COLO668 (cell line): ENCODE results near the gene SETBP1.
A peak's percentile ranks its signal among the peaks of the same experiment; 100 is the strongest.

ENCODE experiments used
- DNase-seq: peaks from one replicate; lab custom pipeline; 2025; ENCODE audit not compliant: unreplicated experiment; lab: John Stamatoyannopoulos, UW

The SETBP1 gene

GRCh38 chr18:44895176-44895798 lies 214.6 kb downstream of the SETBP1 start:
- DNase-seq: peak; percentile 16

GRCh38 chr18:44896846-44897245 lies 216.2 kb downstream of the SETBP1 start:
- DNase-seq: peak; percentile 89

GRCh38 chr18:44897411-44897810 lies 216.7 kb downstream of the SETBP1 start:
- DNase-seq: peak; percentile 59

GRCh38 chr18:44897816-44898215 lies 217.1 kb downstream of the SETBP1 start:
- no peak for DNase-seq

DNA sequence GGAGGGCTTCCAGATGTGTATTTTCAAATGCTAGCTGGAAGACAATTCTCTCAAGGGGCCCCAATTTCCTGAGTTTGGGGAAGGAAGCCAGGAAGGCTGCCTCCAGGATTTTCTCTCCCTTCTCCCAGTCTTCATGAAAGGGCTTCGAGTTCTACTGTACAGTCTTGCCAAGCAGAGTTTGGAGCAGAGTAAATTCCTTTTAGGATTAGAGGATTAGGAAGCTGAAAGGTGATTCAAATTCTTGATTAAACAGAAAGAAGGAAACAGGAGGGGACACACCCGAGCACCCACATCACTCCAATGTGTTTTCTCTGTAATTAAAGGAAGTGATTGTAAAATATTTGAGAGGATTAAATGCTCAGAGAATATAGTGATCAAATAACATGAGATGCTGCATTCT lies 217.8 kb downstream of the SETBP1 start:
- no peak for DNase-seq

- DNase-seq: no peak
Observed at GRCh38 chr18:44899832-44900231, 219.1 kb downstream of the SETBP1 start.

GRCh38 chr18:44900627-44901026 lies 219.9 kb downstream of the SETBP1 start:
- DNase-seq: no peak

GRCh38 chr18:44901283-44901682 lies 220.6 kb downstream of the SETBP1 start:
- no peak for DNase-seq

GRCh38 chr18:44903327-44903726 lies 222.6 kb downstream of the SETBP1 start:
- no peak for DNase-seq

DNA sequence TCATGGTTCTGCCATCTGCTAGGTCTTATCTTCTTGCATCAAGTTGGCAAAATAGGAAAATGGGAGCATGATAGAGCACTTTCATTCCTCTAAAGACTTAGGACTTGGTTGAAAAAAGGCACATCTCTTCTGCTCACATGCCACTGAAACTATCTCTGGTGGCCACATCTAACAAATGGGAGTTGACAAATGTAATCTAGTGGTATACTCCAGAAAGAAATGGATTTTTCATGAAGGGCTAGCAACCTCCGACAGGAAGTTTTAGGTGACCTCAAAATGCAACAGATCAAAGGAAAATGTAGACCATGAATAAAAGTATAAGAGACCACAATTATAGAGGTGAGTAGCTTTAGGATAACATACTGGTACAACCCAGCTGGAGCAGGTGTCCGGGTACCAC lies 224.1 kb downstream of the SETBP1 start:
- no peak for DNase-seq

GRCh38 chr18:44909191-44909719 lies 228.6 kb downstream of the SETBP1 start:
- DNase-seq: no peak

- no peak for DNase-seq
Observed at GRCh38 chr18:44911260-44911659, 230.6 kb downstream of the SETBP1 start.

DNA sequence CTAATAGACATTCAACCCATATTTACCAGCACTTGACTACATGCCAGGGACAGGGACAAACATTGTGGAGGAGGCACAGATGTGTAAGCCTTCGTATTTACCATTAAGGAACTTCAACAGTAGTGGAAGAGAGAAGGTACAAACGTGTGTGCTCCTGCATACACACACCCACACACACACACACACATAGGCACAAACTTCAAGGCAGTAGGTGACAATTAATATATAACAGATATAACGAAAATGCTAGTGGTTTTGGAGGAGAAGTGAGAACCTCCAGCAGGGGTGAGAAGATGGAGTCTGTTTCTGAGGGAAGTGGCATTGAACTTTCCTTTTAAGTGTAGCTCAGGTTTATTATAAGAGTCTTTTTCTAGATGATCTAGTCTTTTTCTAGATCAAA lies 231.1 kb downstream of the SETBP1 start:
- no peak for DNase-seq

- no peak for DNase-seq
Observed at GRCh38 chr18:44912740-44913478, 232.2 kb downstream of the SETBP1 start.

DNA sequence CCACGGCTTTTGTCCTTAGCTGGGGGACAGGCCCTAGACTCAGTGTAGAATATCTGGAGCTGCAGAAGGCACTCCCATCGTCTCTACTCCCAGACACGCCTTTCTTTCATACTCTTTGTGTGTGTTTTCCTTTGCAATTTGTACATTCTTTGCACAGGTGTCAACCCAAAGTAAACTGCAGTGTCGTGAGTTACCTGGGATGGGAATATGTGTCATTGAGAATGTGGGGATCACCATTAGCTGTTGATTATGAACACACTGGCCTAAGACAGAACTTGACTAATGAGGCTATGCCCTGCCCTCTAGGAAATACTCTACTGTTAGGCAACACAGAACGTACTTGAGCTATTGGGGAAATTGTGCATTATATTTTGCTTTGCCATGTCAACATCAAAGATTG lies 233.3 kb downstream of the SETBP1 start:
- no peak for DNase-seq

DNA sequence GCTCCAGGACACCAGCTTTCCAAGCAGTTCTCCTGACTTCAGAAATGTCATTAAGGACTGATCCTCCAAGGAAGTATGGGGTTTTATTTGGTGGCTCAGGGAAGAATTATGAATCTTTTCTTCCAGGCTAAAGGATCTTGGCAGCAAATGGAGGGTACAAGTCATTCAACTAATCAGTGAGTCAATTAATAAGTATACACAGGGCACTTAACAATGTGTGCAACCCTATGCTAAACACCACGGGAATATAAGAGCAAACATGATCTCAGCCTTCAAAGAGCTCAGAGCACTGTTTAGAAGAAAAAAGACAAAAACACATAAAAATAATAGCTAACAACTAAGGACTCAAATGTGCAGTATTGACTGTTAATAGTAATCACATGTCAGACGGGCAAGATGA lies 234.5 kb downstream of the SETBP1 start:
- no peak for DNase-seq

DNA sequence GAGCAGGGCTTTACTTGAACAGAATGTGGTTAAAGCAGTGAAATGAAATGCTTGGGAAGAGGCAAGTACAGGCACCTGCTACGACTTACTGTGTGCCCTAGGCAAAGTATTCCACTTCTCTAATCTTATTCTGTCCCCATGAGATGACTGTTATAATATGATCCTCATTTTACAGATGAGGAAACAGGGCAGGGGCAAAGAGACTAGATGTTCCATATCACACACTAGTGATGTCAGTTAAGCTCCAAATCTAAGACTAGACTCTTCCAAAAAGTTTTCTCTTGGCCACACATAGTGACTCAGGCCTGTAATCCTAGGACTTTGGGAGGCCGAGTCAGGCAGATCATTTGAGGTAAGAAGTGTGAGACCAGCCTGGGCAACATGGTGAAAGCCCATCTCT lies 235.0 kb downstream of the SETBP1 start:
- DNase-seq: no peak

DNA sequence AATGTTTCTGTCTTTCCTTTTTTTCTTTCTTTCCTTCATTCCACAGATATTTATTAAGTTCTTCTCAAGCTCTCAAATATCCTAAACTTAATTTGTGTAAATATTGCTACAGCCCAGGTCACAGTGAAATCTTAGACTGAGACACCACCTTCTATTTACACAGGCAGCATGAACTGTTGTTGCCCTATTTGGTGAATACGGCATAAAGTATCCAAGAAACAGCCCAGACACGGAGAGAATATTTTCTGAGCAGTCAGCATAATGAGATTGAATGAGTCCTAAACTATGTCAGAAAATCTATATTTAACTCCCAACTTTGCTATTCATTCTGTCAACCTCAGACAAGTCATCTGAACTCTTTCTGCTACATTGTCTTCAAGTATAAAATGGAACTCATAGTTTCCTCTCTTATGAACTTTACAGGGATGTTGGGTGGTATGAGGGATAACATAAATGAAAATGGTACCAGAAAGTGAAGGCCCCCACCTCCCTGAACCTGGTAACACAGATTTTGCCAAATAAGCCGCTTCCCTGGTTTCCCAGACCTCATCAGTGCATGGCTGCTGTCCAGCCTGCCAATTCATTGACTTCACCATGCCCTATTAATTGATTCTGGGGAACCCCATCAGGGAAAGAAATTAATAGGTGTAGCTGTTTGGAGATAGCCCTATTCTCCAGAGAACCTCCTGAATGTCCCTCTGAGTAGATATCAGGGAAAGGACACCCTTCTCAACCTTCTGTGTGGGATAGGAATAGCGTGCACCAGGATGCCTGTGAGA lies 235.9 kb downstream of the SETBP1 start:
- DNase-seq: no peak

DNA sequence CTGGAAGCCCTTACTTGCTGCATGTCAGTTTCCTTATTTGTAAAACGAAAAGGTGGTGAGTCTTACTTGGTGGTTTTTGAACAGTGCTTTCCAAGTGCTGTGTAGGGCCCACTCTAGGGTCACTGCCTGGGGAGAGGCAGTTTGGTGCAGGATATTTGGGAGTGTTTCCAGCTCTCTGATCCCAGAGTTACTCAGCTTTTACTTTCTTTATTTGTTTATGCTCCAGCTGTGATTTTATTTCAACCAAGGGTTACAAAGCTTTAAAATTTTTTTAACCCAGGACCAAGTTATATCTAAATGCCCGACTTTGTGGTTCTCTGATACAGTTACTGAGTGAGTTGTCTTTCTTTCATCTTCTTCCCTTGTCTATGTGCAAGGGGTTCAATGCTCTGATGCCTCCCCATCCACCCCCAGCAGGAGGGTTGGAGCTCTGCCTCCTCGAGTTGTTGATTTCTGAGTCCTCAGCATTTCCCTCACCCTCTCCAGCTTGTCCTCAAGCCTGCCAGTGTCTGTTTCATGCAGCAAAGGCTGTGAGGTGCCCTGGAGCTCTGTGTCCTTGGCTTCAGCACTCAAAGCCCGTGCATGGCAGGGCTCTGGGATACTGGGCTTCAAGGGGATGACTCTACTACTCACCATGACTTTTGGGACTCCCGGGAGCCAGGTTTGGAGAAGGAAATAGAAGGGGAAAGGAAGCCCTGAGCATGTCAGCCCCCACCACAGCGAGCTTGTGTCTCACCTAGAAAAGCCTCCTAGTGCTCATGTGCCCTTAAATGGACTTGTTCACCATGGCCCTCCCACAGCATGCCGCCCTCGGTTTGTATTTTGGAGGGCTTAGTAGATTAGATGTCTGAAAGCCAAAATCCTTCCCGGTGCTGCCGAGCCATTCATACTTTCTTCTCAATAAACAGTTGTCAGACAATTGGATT lies 236.8 kb downstream of the SETBP1 start:
- no peak for DNase-seq

- DNase-seq: no peak
Observed at GRCh38 chr18:44918142-44918476, 237.4 kb downstream of the SETBP1 start.

DNA sequence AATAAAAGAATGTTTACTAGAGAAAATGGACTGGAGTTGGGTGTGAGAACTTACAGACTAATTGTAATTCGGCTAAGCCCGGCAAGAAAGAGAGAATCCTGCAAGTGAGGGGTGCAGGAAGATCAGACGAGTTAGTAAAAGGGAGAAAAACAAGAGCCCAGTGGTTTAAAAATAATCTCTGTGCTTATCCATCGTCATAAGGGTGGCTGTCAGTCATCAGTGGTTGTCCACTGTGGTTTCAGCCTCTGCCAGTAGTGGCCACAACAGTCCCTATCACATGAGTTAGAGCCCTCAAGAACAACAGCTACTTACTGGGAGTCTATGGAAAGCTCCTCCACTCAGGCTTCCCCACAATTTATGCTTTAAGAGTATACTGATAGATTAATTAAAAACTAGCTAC lies 239.8 kb downstream of the SETBP1 start:
- no peak for DNase-seq
